Osteocyte (in vitro differentiated cells): ENCODE measurements around the gene PSORS1C1. TPM values are rescaled to one million over a fixed set of nuclear protein-coding genes. Genes with fewer than 3 reads are reported as not detected.

Source experiments
- DNase-seq: peaks from one replicate; pipeline ENCODE4 v3.0.0; 2021; ENCODE audit warnings: mixed read lengths; ENCODE audit not compliant: unreplicated experiment; ENCODE audit errors: extremely low spot score
- H3K27ac Mint-ChIP-seq: one replicate; pipeline ENCODE4 v1.8.0; 2021; ENCODE audit warnings: mild to moderate bottlenecking, mixed read lengths; ENCODE audit not compliant: unreplicated experiment
- H3K27me3 Mint-ChIP-seq: one replicate; pipeline ENCODE4 v1.8.0; 2021; ENCODE audit warnings: mixed read lengths; ENCODE audit not compliant: unreplicated experiment
- H3K36me3 Mint-ChIP-seq: one replicate; pipeline ENCODE4 v1.8.0; 2021; ENCODE audit warnings: mixed read lengths; ENCODE audit not compliant: unreplicated experiment
- H3K4me1 Mint-ChIP-seq: one replicate; pipeline ENCODE4 v1.8.0; 2021; ENCODE audit warnings: mixed read lengths; ENCODE audit not compliant: unreplicated experiment
- H3K4me3 Mint-ChIP-seq: one replicate; pipeline ENCODE4 v1.8.0; 2021; ENCODE audit warnings: mild to moderate bottlenecking, moderate library complexity, mixed read lengths; ENCODE audit not compliant: unreplicated experiment
- H3K9me3 Mint-ChIP-seq: one replicate; pipeline ENCODE4 v1.8.0; 2021; ENCODE audit warnings: mixed read lengths; ENCODE audit not compliant: unreplicated experiment
- CTCF ChIP-seq: fragments of 200-600 bp; sonication (generic); IDR thresholded peaks from 2 replicates; pipeline ENCODE4 v1.5.0; 2021; ENCODE audit warnings: antibody characterized with exemption, mild to moderate bottlenecking, moderate library complexity
- total RNA-seq: library from RNA; stranded (reverse); gene quantifications from 2 replicates; pipeline ENCODE4 v1.2.1, GENCODE V29; 2021

PSORS1C1 gene
- total RNA-seq, 1 donor from 2014 or later: 3.2 TPM

- Mint-ChIP-seq H3K27me3 (no peaks in the 10 kb centered on the region), H3K27ac (peak overlapping the region; percentile 74), H3K4me1 (peaks cover 38% of the 10 kb centered on the region), H3K4me3 (no peak overlapping the region), H3K36me3 (no peaks in the 10 kb centered on the region), H3K9me3 (no peaks in the 10 kb centered on the region)
- no peak for TF ChIP-seq CTCF
- DNase-seq: no peak
Observed at GRCh38 chr6:31074401-31074800, 40.2 kb upstream of the PSORS1C1 start.

- peaks cover 40% of the 10 kb centered on the region for H3K4me1 Mint-ChIP-seq
- H3K4me3 Mint-ChIP-seq: no peak overlapping the region
- no peak for DNase-seq
- H3K9me3 Mint-ChIP-seq: no peaks in the 10 kb centered on the region
- TF ChIP-seq CTCF: no peak
- H3K27ac Mint-ChIP-seq: no peak overlapping the region
- H3K27me3 Mint-ChIP-seq: no peaks in the 10 kb centered on the region
- no peaks in the 10 kb centered on the region for H3K36me3 Mint-ChIP-seq
Observed at GRCh38 chr6:31075528-31075927, 39.1 kb upstream of the PSORS1C1 start.

- Mint-ChIP-seq H3K9me3 (no peaks in the 10 kb centered on the region), H3K4me3 (no peak overlapping the region), H3K36me3 (no peaks in the 10 kb centered on the region), H3K4me1 (peaks cover 39% of the 10 kb centered on the region), H3K27ac (no peak overlapping the region), H3K27me3 (no peaks in the 10 kb centered on the region)
- TF ChIP-seq CTCF: no peak
- DNase-seq: no peak
Observed at GRCh38 chr6:31076611-31077010, 38.0 kb upstream of the PSORS1C1 start.

GRCh38 chr6:31079656-31080261, 34.8 kb upstream of the PSORS1C1 start:
- TF ChIP-seq CTCF: peak; percentile 90
- H3K27me3 Mint-ChIP-seq: no peaks in the 10 kb centered on the region
- no peak for DNase-seq
- no peak overlapping the region for H3K27ac Mint-ChIP-seq
- H3K36me3 Mint-ChIP-seq: no peaks in the 10 kb centered on the region
- peaks cover 26% of the 10 kb centered on the region for H3K4me1 Mint-ChIP-seq
- no peaks in the 10 kb centered on the region for H3K9me3 Mint-ChIP-seq
- H3K4me3 Mint-ChIP-seq: no peak overlapping the region

GRCh38 chr6:31081872-31082271, 32.7 kb upstream of the PSORS1C1 start:
- no peak overlapping the region for H3K27ac Mint-ChIP-seq
- no peak for TF ChIP-seq CTCF
- no peaks in the 10 kb centered on the region for H3K9me3 Mint-ChIP-seq
- DNase-seq: no peak
- H3K36me3 Mint-ChIP-seq: no peaks in the 10 kb centered on the region
- no peak overlapping the region for H3K4me3 Mint-ChIP-seq
- no peaks in the 10 kb centered on the region for H3K27me3 Mint-ChIP-seq
- H3K4me1 Mint-ChIP-seq: peaks cover 21% of the 10 kb centered on the region
